WTC11 (cell line): ENCODE data around the gene CLCA2.

ENCODE experiments used
- CTCF ChIP-seq: fragments of 200-600 bp; IDR thresholded peaks from 2 replicates; pipeline ENCODE4 v1.8.0; 2022; ENCODE audit warnings: antibody characterized with exemption
- ESRRA ChIP-seq: sonication (generic); formaldehyde crosslinking; IDR thresholded peaks from 2 replicates; pipeline ENCODE4 v1.8.1; 2022; ENCODE audit warnings: mild to moderate bottlenecking, missing genetic modification reagents, borderline replicate concordance
- FOXJ3 ChIP-seq: sonication (generic); formaldehyde crosslinking; IDR thresholded peaks from 2 replicates; pipeline ENCODE4 v1.9.0; 2021; ENCODE audit warnings: missing genetic modification reagents, mild to moderate bottlenecking, borderline replicate concordance
- HMGXB4 ChIP-seq: sonication (generic); formaldehyde crosslinking; IDR thresholded peaks from 2 replicates; pipeline ENCODE4 v1.8.1; 2023; ENCODE audit warnings: mild to moderate bottlenecking, moderate library complexity, missing genetic modification reagents
- JUN ChIP-seq: sonication (generic); formaldehyde crosslinking; IDR thresholded peaks from 2 replicates; pipeline ENCODE4 v1.8.0; 2023; ENCODE audit warnings: mild to moderate bottlenecking, missing genetic modification reagents
- TCF7 ChIP-seq: sonication (generic); formaldehyde crosslinking; IDR thresholded peaks from 2 replicates; pipeline ENCODE4 v1.8.0; 2022; ENCODE audit warnings: mild to moderate bottlenecking, low read depth, missing genetic modification reagents, moderate library complexity
- TEAD4 ChIP-seq: sonication (generic); formaldehyde crosslinking; IDR thresholded peaks from 2 replicates; pipeline ENCODE4 v1.8.0; 2022; ENCODE audit warnings: mild to moderate bottlenecking, missing genetic modification reagents
- USF1 ChIP-seq: sonication (generic); formaldehyde crosslinking; IDR thresholded peaks from 2 replicates; pipeline ENCODE4 v1.8.0; 2022; ENCODE audit warnings: mild to moderate bottlenecking, missing genetic modification reagents
- USF2 ChIP-seq: sonication (generic); formaldehyde crosslinking; IDR thresholded peaks from 2 replicates; pipeline ENCODE4 v1.8.1; 2023; ENCODE audit warnings: mild to moderate bottlenecking, missing genetic modification reagents, moderate library complexity
- ZNF138 ChIP-seq: sonication (generic); formaldehyde crosslinking; conservative IDR thresholded peaks from 2 replicates; pipeline ENCODE4 v1.8.1; 2022; ENCODE audit warnings: mild to moderate bottlenecking, moderate library complexity, missing genetic modification reagents
- ZNF512 ChIP-seq: sonication (generic); formaldehyde crosslinking; IDR thresholded peaks from 2 replicates; pipeline ENCODE4 v1.8.1; 2022; ENCODE audit warnings: missing genetic modification reagents, borderline replicate concordance

- TF ChIP-seq CTCF (no peak), ZNF138 (CRISPR knock-in tag) (no peak), TCF7 (CRISPR knock-in tag) (no peak), ZNF512 (no peak), TEAD4 (CRISPR knock-in tag) (no peak), USF1 (CRISPR knock-in tag) (no peak), USF2 (no peak), ESRRA (no peak), JUN (CRISPR knock-in tag) (no peak), HMGXB4 (CRISPR knock-in tag) (no peak), FOXJ3 (no peak)
Observed at GRCh38 chr1:86381223-86381622, 42.7 kb upstream of the CLCA2 start.
